Lower lobe of right lung (tissue), 2 donors: ENCODE measurements around the gene EVX2. TPM values are rescaled to one million over a fixed set of nuclear protein-coding genes. Genes with fewer than 3 reads are reported as not detected.

Experiments
- ATAC-seq, 2 donors: fragments of 200-7000 bp; cut with Tn5 transposase; one replicate each; pipeline ENCODE4 v1.9.1; 2020 to 2022; ENCODE audit warnings: mild to moderate bottlenecking in 2 of 2, moderate library complexity in 2 of 2
- DNase-seq: peaks from one replicate; pipeline ENCODE4 v3.0.0-alpha.2; 2020
- H3K27ac ChIP-seq: fragments of 200-600 bp; one replicate; pipeline ENCODE4 v1.8.0; 2022
- H3K27me3 ChIP-seq: fragments of 200-600 bp; one replicate; pipeline ENCODE4 v1.8.0; 2022; ENCODE audit warnings: low read depth
- H3K36me3 ChIP-seq: fragments of 200-600 bp; one replicate; pipeline ENCODE4 v1.8.0; 2022; ENCODE audit warnings: mild to moderate bottlenecking
- H3K4me1 ChIP-seq: fragments of 200-600 bp; one replicate; pipeline ENCODE4 v1.8.0; 2022
- H3K4me3 ChIP-seq: fragments of 200-600 bp; one replicate; pipeline ENCODE4 v1.8.0; 2022; ENCODE audit warnings: mild to moderate bottlenecking
- H3K9me3 ChIP-seq: fragments of 200-600 bp; one replicate; pipeline ENCODE4 v1.8.0; 2022
- intact Hi-C: fragments of 100-400 bp; cut with DNase I; formaldehyde crosslinking; loops from one replicate; pipeline ENCODE4 v1.11.0; 2022
- total RNA-seq: library from RNA; stranded (reverse); fragmentation: NEBNext Ultra II Directional; extraction: Animal tissue kit (Norgen Biotek cat#: 25700); gene quantifications from one replicate; pipeline ENCODE4 v1.2.1, GENCODE V29; 2021
- TF ChIP-seq, protein P1 (sequence below): fragments of 200-600 bp; IDR thresholded peaks from one replicate; pipeline ENCODE4 v1.8.0; 2022; ENCODE audit warnings: antibody characterized with exemption, mild to moderate bottlenecking
- donor health status: DM: no; HTN: yes; CAD: no; lungs with severe emphysema.

Gene EVX2
- total RNA-seq, 1 donor from 2014 or later = not detected

DNA sequence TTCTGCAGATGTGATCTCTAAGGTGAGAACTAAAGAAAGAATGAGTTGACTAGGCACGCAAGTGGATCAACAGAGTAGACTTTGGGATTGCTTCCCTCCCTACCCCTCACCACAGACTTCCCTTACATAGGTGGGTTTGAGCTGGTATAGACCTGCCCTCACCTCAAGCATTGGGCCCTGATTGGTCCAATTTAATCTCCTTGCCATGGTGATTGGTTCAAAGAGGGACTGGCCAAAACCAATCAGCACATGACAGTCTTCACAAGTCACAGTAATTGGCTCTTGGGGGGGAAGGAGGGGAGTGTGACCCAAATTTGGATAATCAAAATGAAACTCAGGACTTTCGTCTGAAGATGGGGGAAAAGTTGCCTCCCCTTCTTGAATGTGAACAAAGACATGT is 45.1 kb downstream of the EVX2 start:
- intact Hi-C loops = no loop called here
- TF ChIP-seq, protein P1, sequence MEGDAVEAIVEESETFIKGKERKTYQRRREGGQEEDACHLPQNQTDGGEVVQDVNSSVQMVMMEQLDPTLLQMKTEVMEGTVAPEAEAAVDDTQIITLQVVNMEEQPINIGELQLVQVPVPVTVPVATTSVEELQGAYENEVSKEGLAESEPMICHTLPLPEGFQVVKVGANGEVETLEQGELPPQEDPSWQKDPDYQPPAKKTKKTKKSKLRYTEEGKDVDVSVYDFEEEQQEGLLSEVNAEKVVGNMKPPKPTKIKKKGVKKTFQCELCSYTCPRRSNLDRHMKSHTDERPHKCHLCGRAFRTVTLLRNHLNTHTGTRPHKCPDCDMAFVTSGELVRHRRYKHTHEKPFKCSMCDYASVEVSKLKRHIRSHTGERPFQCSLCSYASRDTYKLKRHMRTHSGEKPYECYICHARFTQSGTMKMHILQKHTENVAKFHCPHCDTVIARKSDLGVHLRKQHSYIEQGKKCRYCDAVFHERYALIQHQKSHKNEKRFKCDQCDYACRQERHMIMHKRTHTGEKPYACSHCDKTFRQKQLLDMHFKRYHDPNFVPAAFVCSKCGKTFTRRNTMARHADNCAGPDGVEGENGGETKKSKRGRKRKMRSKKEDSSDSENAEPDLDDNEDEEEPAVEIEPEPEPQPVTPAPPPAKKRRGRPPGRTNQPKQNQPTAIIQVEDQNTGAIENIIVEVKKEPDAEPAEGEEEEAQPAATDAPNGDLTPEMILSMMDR = no peak
- ATAC-seq (no peak), DNase-seq (no peak)
- Histone ChIP-seq H3K9me3 (no peaks in the 10 kb centered on the region), H3K27ac (no peak overlapping the region), H3K4me1 (no peaks in the 10 kb centered on the region), H3K27me3 (no peaks in the 10 kb centered on the region), H3K4me3 (no peak overlapping the region), H3K36me3 (no peaks in the 10 kb centered on the region)

DNA sequence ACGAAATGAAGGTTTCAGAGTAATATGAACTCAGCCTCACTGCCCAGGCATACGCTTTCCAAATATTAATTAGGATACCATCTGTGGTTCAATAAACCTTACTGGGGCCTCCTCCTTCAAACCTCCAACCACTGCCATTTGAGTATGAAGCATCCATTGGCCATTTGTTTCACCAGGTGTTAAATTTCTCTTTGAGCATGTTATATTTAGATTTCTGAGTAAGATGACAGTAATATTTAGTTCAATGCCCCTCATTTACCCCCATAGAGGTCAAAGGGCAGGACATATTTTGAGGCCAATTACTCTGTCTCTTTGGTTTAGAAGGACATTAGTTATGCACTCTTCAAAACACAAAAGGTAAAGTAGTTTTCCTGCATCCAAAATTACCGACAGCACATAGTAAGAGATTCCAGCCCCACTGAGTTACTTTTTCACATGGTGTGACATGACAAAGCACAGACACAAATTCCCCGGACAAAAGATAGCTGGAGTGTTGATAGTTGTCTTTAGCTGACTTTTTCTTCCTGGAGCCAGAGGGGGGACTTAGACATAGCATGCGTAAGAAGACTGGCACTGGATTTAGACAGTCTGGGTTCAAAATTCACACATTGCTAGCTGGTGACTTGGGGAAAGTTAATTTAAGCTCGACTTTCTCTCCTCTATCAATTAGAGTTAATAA is 48.6 kb downstream of the EVX2 start:
- DNase-seq (no peak), ATAC-seq (no peak)
- Histone ChIP-seq H3K27ac (no peak overlapping the region), H3K36me3 (no peaks in the 10 kb centered on the region), H3K4me3 (no peak overlapping the region), H3K4me1 (no peaks in the 10 kb centered on the region), H3K27me3 (no peaks in the 10 kb centered on the region), H3K9me3 (no peaks in the 10 kb centered on the region)
- TF ChIP-seq, protein P1 = no peak
- intact Hi-C loops = no loop called here

DNA sequence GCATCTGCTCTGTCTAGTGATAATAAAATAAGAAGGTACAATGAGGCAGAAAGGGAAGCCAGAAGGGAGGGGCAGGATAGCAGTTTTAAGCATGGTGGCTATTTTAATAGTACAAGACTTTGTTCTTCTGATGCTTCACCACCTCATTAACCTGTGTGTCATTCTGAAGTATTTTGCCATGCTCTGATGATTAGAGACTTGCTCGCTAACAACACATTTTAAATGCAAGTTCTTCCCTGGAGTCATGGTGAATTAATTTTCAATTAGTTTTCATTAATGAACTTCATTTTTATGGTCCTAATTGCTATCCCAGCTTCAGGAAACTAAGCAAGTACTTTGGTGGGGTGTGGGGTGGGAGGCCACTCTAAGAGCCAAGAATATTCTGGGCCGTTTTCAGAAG is 56.0 kb downstream of the EVX2 start:
- Histone ChIP-seq H3K4me1 (no peaks in the 10 kb centered on the region), H3K27ac (no peak overlapping the region), H3K4me3 (no peak overlapping the region), H3K27me3 (peaks cover 7% of the 10 kb centered on the region), H3K9me3 (no peaks in the 10 kb centered on the region), H3K36me3 (no peaks in the 10 kb centered on the region)
- DNase-seq (no peak), ATAC-seq (no peak)
- intact Hi-C loops = no loop called here
- TF ChIP-seq, protein P1 = no peak

Other genes starting within 250 kb of the EVX2 start
- gene LNPK, start 81.7 kb downstream of the EVX2 start, total RNA-seq = 32.3 TPM
- not detected for gene HOXD13, start 8.8 kb upstream of the EVX2 start, total RNA-seq
- gene HOXD12, start 15.8 kb upstream of the EVX2 start, total RNA-seq = not detected
- not detected for gene HOXD11, start 23.3 kb upstream of the EVX2 start, total RNA-seq
- gene HOXD10, start 32.8 kb upstream of the EVX2 start, total RNA-seq = not detected
- 0.86 TPM for gene HOXD9, start 38.8 kb upstream of the EVX2 start, total RNA-seq
- gene HOXD8, start 45.7 kb upstream of the EVX2 start, total RNA-seq = 2.3 TPM
- 0.97 TPM for gene HOXD4, start 67.6 kb upstream of the EVX2 start, total RNA-seq
- 0.47 TPM for gene HOXD3, start 73.3 kb upstream of the EVX2 start, total RNA-seq
- 3.4 TPM for gene HOXD1, start 104.7 kb upstream of the EVX2 start, total RNA-seq
- gene MTX2, start 185.5 kb upstream of the EVX2 start, total RNA-seq = 16.2 TPM